HG02970 (cell line): ENCODE results near the gene NOD1.
"Not testable (repeated sequence)": the region's sequence is repeated elsewhere in the genome, so short reads cannot be mapped to it uniquely, and the experiment has no call there.

ENCODE experiments used
- ATAC-seq: cut with Tn5 transposase; IDR thresholded peaks from one replicate; pipeline ENCODE4 v1.9.1; 2021; ENCODE audit warnings: mild to moderate bottlenecking, moderate library complexity, moderate number of reproducible peaks; ENCODE audit not compliant: unreplicated experiment, low FRiP score

Gene NOD1

GRCh38 chr7:30504301-30505173 lies 26.0 kb upstream of the NOD1 start, which contains the start of gene GGCT:
Gene GGCT (minus strand): TSS chr7:30504829. CDS start chr7:30504709, 120 bp downstream.
- peak; percentile 98 for ATAC-seq

DNA sequence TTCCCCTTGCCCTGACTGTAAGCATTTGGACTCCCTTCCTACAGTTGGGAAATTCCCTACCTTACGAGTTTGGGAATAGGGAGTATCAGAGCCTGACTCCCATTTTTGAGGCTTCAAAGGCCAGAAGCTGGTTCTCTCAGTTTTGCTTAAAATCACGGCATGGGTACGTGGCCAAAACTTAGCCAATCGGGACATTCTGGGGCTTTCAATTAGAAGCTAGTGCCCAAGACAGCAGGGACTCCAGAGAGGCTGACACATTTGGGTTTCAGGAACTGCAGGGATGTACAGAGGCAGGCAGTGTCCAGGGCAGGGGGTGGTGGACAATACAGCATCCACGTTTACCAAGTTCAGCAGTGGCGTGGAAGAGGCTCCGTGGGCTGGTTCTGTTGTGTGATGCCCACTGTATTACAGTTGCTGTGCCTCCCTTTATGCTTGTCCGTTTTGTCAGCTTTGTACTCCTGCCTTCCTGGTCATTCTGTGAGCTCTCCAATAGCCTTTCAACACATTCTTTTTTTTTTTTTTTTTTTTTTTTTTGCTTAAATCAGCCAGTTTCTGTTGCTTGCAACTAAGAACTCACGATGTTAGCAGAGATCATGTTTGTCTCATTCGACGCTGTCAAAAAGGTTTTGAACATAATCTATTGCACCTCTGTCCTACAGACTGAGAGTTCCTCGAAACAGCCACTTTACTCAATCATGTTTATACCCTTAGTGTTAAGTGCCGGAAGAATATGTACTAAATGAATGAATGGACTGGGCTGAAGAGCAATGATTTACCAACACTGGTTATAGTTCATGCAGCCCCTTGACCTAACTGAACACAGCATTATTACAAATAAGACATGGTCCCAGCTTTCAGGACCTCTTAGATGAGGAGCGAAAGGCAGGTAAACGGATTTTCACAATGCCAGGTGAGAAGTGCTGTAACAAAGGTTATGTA lies 25.0 kb upstream of the NOD1 start:
- ATAC-seq: no peak

- ATAC-seq: no peak
Observed at GRCh38 chr7:30502470-30503251, 24.1 kb upstream of the NOD1 start.

GRCh38 chr7:30501264-30501663 lies 22.7 kb upstream of the NOD1 start:
- ATAC-seq: no peak

DNA sequence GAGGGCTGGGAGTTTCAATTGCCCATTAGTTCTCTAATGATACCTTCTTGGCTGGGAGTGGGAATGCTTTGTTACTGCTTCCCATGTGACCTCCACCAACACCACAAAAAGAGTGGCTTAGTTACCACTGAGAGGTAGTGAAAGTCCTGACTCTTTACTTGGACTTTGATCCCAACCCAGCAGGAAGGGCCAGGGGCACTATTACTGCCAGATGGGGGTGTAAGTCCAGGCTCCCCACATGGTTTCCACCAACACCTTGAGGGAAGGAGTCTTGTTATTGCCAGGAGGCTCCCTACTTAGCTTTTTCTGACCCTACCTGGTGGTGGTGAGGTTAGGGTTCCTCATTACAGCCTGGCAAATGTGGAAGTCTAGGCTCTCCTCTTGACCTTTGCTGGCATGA lies 14.6 kb upstream of the NOD1 start:
- ATAC-seq: no peak

GRCh38 chr7:30491417-30491816 lies 12.8 kb upstream of the NOD1 start:
- no peak for ATAC-seq

GRCh38 chr7:30487371-30487770 lies 8.8 kb upstream of the NOD1 start:
- no peak for ATAC-seq

GRCh38 chr7:30485667-30486066 lies 7.1 kb upstream of the NOD1 start:
- ATAC-seq: no peak

DNA sequence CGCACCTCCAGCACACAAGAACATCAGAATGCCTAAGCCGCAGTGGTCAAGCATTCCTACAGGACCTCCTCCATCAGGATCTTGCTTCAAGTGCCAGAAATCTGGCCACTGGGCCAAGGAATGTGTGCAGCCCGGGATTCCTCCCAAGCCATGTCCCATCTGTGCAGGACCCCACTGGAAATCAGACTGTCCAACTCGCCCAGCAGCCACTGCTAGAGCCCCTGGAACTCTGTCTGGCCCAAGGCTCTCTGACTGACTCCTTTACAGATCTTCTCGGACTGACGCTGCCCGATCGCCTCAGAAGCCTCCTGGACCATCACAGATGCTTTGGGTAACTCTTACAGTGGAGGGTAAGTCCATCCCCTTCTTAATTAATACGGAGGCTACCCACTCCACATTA lies 2.8 kb upstream of the NOD1 start:
- ATAC-seq: not testable (repeated sequence)

DNA sequence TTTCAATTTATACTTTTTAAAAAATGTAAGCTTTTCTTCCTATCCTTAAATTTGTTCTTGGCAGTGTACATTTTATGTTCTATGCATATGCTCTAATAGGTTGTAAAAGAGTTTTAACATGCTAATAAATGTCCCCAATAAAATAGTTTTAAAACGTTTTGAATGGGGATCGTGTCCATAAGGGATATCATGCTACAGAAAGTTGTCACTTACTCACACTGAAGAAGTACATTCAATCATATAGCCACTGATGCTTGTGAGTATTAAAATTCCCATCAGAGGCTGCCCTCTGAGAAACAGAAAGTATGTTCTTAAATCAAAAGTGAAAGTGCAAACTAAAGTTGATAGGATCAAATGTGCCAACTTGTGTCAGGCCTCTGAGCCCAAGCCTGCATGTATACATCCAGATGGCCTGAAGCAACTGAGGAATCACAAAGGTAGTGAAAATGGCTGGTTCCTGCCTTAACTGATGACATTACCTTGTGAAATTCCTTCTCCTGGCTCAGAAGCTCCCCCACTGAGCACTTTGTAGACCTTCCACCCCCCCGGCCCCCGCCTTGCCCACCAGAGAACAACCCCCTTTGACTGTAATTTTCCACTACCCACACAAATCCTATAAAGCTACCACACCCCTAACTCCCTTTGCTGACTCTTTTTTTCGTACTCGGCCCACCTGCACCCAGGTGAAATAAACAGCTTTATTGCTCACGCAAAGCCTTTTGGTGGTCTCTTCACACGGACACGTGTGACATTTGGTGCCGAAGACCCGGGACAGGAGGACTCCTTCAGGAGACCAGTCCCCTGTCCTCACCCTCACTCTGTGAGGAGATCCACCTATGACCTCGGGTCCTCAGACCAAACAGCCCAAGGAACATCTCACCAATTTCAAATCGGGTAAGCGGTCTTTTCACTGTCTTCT lies 877 bp upstream of the NOD1 start:
- no peak for ATAC-seq

DNA sequence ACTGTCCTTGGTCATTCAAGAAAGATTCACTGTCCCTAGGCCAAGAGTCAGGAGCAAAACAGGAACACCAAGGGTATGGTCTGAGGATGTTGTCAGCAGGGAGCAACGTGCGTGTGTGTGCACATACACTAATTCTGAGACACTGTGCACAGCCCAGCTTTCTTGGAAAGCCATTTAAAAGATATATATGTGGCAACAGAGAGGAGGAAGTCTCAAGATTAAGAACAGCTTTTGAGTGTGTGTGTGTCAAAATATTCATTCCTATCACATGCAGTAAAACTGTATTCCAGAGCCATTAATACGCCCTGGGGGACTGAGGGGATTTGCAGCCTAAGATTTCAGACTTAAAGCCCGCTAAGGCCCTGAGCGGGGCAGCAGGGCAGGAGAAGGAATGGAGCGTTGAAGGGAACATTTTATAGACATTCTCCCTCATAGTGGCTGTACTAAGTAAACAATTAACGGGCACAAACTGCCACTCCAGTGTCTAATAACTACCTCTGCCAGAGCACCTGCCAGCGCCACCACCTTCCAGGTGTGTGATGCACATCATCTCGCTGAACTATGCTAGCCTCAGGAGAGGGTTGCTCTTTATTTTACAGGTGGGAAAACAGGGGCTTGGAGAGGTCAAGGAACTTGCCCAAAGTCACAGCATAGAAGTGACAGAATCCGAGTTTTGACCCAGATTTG lies 2.0 kb downstream of the NOD1 start:
- ATAC-seq: no peak

- no peak for ATAC-seq
Observed at GRCh38 chr7:30475580-30475979, 3.0 kb downstream of the NOD1 start.

- ATAC-seq: no peak
Observed at GRCh38 chr7:30474893-30475292, 3.7 kb downstream of the NOD1 start.

GRCh38 chr7:30474485-30474884 lies 4.1 kb downstream of the NOD1 start:
- no peak for ATAC-seq

DNA sequence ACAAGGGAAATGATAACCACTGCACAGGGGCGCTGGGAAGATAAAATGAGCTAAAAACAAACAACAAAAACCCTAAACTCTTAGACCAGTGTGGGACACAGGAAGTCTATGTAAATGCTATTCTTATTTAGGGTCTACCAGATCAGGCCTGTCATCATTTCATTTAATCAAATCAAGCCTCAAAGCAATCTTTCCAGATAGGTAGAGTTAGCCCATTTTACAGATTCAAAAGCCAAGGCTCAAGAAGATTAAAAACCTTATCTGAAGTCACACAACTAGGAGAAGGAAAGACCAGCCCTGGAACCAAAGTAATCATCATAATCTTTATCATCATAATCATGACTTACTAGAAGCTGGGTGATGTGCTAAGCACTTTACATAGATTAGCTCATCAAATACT lies 4.7 kb downstream of the NOD1 start:
- ATAC-seq: no peak

GRCh38 chr7:30472784-30473775 lies 5.5 kb downstream of the NOD1 start:
- ATAC-seq: no peak

DNA sequence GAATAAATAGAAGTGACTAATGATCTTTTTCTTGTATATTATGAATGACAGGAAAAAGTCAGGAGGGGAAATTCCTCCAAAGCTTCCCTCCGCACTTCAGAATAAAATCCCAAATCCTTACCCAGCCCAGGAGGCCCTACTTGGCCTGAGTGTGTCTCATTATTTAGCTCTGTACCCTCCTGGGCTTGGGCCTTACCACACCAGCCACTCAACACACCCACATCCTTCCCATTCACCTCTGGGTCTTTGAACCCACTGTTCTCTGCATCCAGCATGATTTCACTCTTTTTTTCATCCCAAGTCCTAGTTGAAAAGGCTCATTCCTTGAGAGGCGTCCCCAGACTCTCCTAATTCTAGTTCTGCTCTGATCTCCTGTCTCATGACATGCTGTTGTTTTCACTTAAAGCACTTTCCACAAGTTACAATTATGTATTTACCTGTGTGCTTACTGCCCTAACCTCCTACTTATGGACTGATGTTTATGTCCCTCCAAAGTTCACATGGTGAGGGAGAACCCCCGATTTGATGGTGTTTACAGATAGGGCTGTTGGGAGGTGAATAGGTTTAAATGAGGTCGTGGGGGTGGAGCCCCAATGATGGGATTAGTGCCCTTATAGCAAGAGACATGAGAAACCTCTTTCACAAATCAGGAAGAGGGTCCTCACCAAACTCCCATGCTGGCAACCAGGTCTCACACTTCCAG lies 6.4 kb downstream of the NOD1 start:
- ATAC-seq: no peak
